ENCODE results near the gene TARBP2.
"Not testable (repeated sequence)": the region's sequence is repeated elsewhere in the genome, so short reads cannot be mapped to it uniquely, and the experiment has no call there.

The TARBP2 gene

DNA sequence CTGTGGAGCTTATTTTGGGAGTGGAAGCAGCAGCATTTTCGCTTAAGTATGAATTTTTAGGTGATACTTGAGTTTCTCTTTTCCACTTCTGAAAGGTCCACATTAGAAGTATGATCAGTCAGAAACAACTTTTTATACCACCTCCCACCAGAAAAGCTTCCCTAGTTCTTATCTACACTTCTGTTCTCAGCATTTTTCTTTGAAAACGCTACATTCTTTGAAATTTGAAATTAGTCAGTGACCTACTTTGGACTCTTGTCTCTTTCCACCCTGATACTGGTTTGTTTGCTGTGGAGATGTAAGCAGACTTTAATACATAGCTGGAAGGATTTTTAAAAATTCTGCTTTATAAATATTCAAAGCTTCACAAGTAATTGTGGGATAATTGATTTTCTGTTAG lies 27.0 kb upstream of the TARBP2 start:
- DNase-seq, result no peak

- DNase-seq, result no peak
These were observed 26.3 kb upstream of the TARBP2 start for GRCh38 chr12:53474819-53475218.

DNA sequence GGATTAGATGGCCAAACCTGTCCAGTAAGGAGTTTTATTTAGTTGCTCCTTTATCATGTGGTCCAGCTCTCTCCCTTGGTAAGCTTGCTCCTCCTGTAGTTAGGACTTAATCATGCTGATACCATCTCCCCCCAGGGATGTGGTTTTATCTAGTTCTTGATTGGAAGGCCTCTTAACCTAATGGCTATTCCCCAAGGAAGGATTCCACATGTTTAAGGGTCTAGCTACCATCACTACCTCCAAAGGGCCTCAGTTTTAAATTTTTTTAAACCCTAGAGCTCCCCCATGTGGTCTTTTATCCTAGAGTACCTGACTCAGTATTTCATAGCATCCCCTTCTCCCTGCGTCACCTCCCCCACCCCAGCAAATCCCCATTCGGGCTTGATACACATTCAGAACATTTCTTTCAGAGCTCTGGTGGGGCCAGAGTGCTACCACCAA lies 24.3 kb upstream of the TARBP2 start:
- DNase-seq, result no peak

- DNase-seq, result no peak
These were observed 22.2 kb upstream of the TARBP2 start for GRCh38 chr12:53478865-53479264.

DNA sequence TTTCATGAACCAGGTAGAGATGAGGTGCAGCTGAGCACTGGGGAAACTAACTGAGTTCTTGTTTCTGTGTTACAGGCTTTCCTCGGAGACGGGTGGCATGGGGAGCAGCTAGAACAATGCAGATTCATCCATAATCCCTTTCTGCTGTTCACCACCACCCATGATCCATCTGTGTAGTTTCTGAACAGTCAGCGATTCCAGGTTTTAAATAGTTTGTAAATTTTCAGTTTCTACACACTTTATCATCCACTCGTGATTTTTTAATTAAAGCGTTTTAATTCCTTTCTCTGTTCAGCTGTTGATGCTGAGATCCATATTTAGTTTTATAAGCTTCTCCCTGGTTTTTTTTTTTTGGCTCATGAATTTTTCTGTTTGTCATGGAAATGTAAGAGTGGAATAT lies 21.8 kb upstream of the TARBP2 start:
- DNase-seq, result no peak

- no peak for DNase-seq
These were observed 20.3 kb upstream of the TARBP2 start for GRCh38 chr12:53480491-53481442.

DNA sequence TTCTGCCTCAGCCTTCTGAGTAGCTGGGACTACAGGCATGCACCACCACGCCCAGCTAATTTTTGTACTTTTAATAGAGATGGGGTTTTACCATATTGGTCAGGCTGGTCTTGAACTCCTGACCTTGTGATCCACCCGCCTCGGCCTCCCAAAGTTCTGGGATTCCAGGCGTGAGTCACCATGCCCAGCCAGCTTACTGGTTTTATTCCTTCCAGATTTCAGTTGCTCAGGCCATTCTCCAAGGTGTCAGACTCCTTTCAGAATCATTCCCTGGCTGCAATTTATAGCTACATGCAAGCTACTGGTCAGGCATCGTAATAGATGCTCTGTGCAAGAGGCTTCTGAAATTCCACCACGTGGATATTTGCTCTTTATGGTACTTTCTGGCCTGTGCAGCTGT lies 19.6 kb upstream of the TARBP2 start:
- DNase-seq, result not testable (repeated sequence)

- no peak for DNase-seq
These were observed 19.0 kb upstream of the TARBP2 start for GRCh38 chr12:53481939-53482586.

- no peak for DNase-seq
These were observed 18.4 kb upstream of the TARBP2 start for GRCh38 chr12:53482626-53483168.

DNA sequence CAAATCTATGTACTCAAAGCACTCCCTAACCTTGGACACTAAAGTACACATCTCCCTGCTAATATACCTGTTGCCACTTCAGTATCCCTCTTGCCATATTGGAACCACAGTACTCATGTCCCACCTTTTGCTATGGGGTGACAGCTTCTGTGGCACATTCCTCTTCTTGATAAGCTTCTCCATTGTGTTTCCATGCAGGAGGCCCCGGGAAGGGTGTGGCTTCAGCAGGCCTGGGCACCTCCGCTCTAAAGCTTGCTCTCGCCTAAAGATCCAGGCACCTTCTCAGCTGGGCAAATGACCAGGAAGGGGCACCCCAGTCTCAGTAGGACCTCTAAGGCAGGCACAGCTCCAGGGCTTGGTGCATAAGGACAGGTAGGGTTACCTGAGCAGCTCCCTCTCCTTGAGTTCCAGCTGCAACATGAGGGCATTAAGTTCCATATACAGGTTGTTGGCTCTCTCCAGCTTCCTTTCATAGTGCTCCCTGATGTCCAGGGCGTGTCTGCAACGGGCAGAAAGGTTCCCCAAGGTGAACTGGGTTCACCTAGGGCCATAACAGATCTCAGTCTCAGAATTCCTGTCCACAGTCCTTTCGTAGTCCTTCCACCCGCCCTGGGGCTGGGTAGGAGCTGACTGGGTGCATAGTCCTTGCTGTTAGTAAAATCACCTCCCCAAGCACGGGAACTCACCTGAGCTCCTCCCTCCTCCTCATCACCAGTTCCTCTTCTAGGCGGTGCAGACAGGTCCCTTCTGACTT lies 17.7 kb upstream of the TARBP2 start:
- no peak for DNase-seq

- no peak for DNase-seq
These were observed 17.1 kb upstream of the TARBP2 start for GRCh38 chr12:53483979-53484377.

- DNase-seq, result no peak
These were observed 16.2 kb upstream of the TARBP2 start for GRCh38 chr12:53484686-53485575.

- no peak for DNase-seq
These were observed 14.9 kb upstream of the TARBP2 start for GRCh38 chr12:53485955-53486735.

- no peak for DNase-seq
These were observed 14.2 kb upstream of the TARBP2 start for GRCh38 chr12:53486736-53487487.

GRCh38 chr12:53489242-53489864 lies 11.7 kb upstream of the TARBP2 start:
- DNase-seq, result no peak

DNA sequence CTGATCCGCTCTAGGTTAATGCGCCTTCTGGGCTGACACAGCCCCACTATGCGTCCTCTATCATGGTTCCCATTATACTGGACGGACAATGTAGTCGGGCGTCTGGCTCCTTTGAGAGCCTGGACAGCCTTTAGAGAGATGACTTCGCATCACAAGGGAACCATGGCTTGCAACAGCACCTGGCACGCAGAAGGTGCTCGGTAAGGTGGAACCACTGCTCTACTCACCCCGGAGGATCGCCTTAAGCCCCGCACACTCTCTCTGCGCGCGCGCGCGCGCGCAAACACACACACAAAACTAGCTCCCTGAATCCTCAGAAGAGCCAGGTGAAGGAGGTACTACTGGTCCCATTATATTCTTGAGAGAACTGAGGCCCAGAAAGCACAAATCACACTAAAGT lies 8.9 kb upstream of the TARBP2 start:
- peak in 1 of 58 donors; percentile 15 for DNase-seq

- DNase-seq, result peak; percentile 54 to 97 (median 93)
These were observed 8.1 kb upstream of the TARBP2 start for GRCh38 chr12:53492830-53493609.

Measured in anterior cingulate cortex (tissue), 58 donors.